Cardiac muscle cell (in vitro differentiated cells and primary cell): ENCODE data around the gene CCDC179. TPM values are rescaled to one million over a fixed set of nuclear protein-coding genes. Genes with fewer than 3 reads are reported as not detected.
A peak's percentile ranks its signal among the peaks of the same experiment; 100 is the strongest.

ENCODE experiments used
- DNase-seq, 2 donors: peaks; one replicate each; pipeline versions ENCODE4 v3.0.0 to v3.0.0-alpha.2; 2010 to 2017; ENCODE audit warnings: low read depth in 1 of 2, low spot score in 1 of 2
- H3K27ac ChIP-seq: fragments of 200-600 bp; sonication (generic); 2 replicates; pipeline ENCODE4 v1.5.1; 2016
- H3K27me3 ChIP-seq: fragments of 200-600 bp; sonication (generic); 2 replicates; pipeline ENCODE4 v1.6.0; 2016; ENCODE audit warnings: control low read depth
- H3K36me3 ChIP-seq: fragments of 200-600 bp; sonication (generic); 2 replicates; pipeline ENCODE4 v1.5.1; 2016; ENCODE audit warnings: control low read depth
- H3K4me1 ChIP-seq: fragments of 200-600 bp; sonication (generic); 2 replicates; pipeline ENCODE4 v1.8.1; 2017; ENCODE audit warnings: low read depth, mild to moderate bottlenecking, mixed run types
- H3K4me3 ChIP-seq: fragments of 200-600 bp; sonication (generic); 2 replicates; pipeline ENCODE4 v1.5.1; 2016; ENCODE audit warnings: mild to moderate bottlenecking
- H3K9me3 ChIP-seq: fragments of 200-600 bp; sonication (generic); 2 replicates; pipeline ENCODE4 v1.5.1; 2017; ENCODE audit warnings: low read depth, mild to moderate bottlenecking, control low read depth
- CTCF ChIP-seq: IDR thresholded peaks from 2 replicates; pipeline ENCODE4 v1.5.1; 2012; ENCODE audit warnings: low read depth, mild to moderate bottlenecking, low read length
- polyA plus RNA-seq: library from polyadenylated mRNA; unstranded; fragments of >200 nt; fragmentation: Nextera tagmentation; extraction: Ambion mirVana; gene quantifications from 2 replicates; pipeline ENCODE4 v1.2.1, GENCODE V29; 2016
- total RNA-seq: library from RNA; depleted of rRNA; stranded (reverse); fragments of >200 nt; gene quantifications from 2 replicates; pipeline ENCODE4 v1.2.3, GENCODE V29; 2016

The CCDC179 gene
- total and polyA plus RNA-seq, 2 experiments from 2014 or later, result not detected

- no peaks in the 10 kb centered on the region for H3K4me1 ChIP-seq
- H3K4me3 ChIP-seq, result no peak overlapping the region
- no peak for DNase-seq
- no peak for TF ChIP-seq CTCF
- H3K27ac ChIP-seq, result no peak overlapping the region
- no peaks in the 10 kb centered on the region for H3K9me3 ChIP-seq
- H3K36me3 ChIP-seq, result no peaks in the 10 kb centered on the region
- H3K27me3 ChIP-seq, result no peaks in the 10 kb centered on the region
Observed at GRCh38 chr11:22809893-22810292, 50.4 kb downstream of the CCDC179 start.

- Histone ChIP-seq H3K4me1 (no peaks in the 10 kb centered on the region), H3K9me3 (no peaks in the 10 kb centered on the region), H3K27ac (no peak overlapping the region), H3K27me3 (peaks cover 5% of the 10 kb centered on the region), H3K4me3 (no peak overlapping the region), H3K36me3 (no peaks in the 10 kb centered on the region)
- no peak for TF ChIP-seq CTCF
- DNase-seq, result peak in 1 of 2 donors; percentile 38
Observed at GRCh38 chr11:22808571-22809197, 51.6 kb downstream of the CCDC179 start.

GRCh38 chr11:22807855-22808570, 52.3 kb downstream of the CCDC179 start:
- H3K4me3 ChIP-seq, result no peak overlapping the region
- H3K9me3 ChIP-seq, result no peaks in the 10 kb centered on the region
- H3K4me1 ChIP-seq, result no peaks in the 10 kb centered on the region
- DNase-seq, result peak in 1 of 2 donors; percentile 64
- H3K27me3 ChIP-seq, result peaks cover 9% of the 10 kb centered on the region
- H3K36me3 ChIP-seq, result no peaks in the 10 kb centered on the region
- no peak overlapping the region for H3K27ac ChIP-seq
- TF ChIP-seq CTCF, result no peak

GRCh38 chr11:22807391-22807790, 52.9 kb downstream of the CCDC179 start:
- TF ChIP-seq CTCF, result no peak
- H3K27ac ChIP-seq, result no peak overlapping the region
- no peak for DNase-seq
- H3K9me3 ChIP-seq, result no peaks in the 10 kb centered on the region
- H3K4me3 ChIP-seq, result no peak overlapping the region
- H3K27me3 ChIP-seq, result peaks cover 9% of the 10 kb centered on the region
- H3K4me1 ChIP-seq, result no peaks in the 10 kb centered on the region
- no peaks in the 10 kb centered on the region for H3K36me3 ChIP-seq

GRCh38 chr11:22802861-22803260, 57.4 kb downstream of the CCDC179 start:
- DNase-seq, result peak in 1 of 2 donors; percentile 13
- Histone ChIP-seq H3K9me3 (no peaks in the 10 kb centered on the region), H3K4me1 (no peaks in the 10 kb centered on the region), H3K27ac (no peak overlapping the region), H3K36me3 (no peaks in the 10 kb centered on the region), H3K27me3 (peaks cover 9% of the 10 kb centered on the region), H3K4me3 (no peak overlapping the region)
- no peak for TF ChIP-seq CTCF
